HT-29 (cell line): Measurements from ENCODE around the gene ALDH1A2. TPM values are rescaled to one million over a fixed set of nuclear protein-coding genes. Genes with fewer than 3 reads are reported as not detected.

Experiments used
- DNase-seq: peaks from one replicate; pipeline ENCODE4 v3.0.0-alpha.2; 2015; ENCODE audit warnings: low spot score
- total RNA-seq: library from RNA; depleted of rRNA; stranded (reverse); fragments of >200 nt; shearing (Covaris generic); gene quantifications from 2 replicates; pipeline ENCODE4 v1.2.3, GENCODE V29; 2014

The ALDH1A2 gene
- total RNA-seq, 1 experiment from 2014 or later: 0.25 TPM

- DNase-seq: no peak
Observed at GRCh38 chr15:57945616-57946015, 119.9 kb downstream of the ALDH1A2 start.

- no peak for DNase-seq
Observed at GRCh38 chr15:57943754-57944420, 121.6 kb downstream of the ALDH1A2 start.

GRCh38 chr15:57943171-57943570, 122.3 kb downstream of the ALDH1A2 start:
- DNase-seq: no peak

GRCh38 chr15:57941816-57942215, 123.7 kb downstream of the ALDH1A2 start:
- no peak for DNase-seq

GRCh38 chr15:57932348-57932747, 133.2 kb downstream of the ALDH1A2 start:
- DNase-seq: no peak

- DNase-seq: no peak
Observed at GRCh38 chr15:57931570-57931969, 133.9 kb downstream of the ALDH1A2 start.

- no peak for DNase-seq
Observed at GRCh38 chr15:57927091-57927631, 138.3 kb downstream of the ALDH1A2 start.

GRCh38 chr15:57925650-57926049, 139.9 kb downstream of the ALDH1A2 start:
- DNase-seq: no peak

- no peak for DNase-seq
Observed at GRCh38 chr15:57924598-57924997, 140.9 kb downstream of the ALDH1A2 start.

- DNase-seq: no peak
Observed at GRCh38 chr15:57923750-57924149, 141.8 kb downstream of the ALDH1A2 start.

- DNase-seq: no peak
Observed at GRCh38 chr15:57923306-57923705, 142.2 kb downstream of the ALDH1A2 start.

- DNase-seq: peak; percentile 19
Observed at GRCh38 chr15:57922776-57923175, 142.7 kb downstream of the ALDH1A2 start.

GRCh38 chr15:57921371-57921770, 144.1 kb downstream of the ALDH1A2 start:
- DNase-seq: no peak

- no peak for DNase-seq
Observed at GRCh38 chr15:57920911-57921310, 144.6 kb downstream of the ALDH1A2 start.

GRCh38 chr15:57919754-57920153, 145.8 kb downstream of the ALDH1A2 start:
- no peak for DNase-seq

GRCh38 chr15:57917998-57918397, 147.5 kb downstream of the ALDH1A2 start:
- DNase-seq: no peak

- DNase-seq: no peak
Observed at GRCh38 chr15:57916695-57917094, 148.8 kb downstream of the ALDH1A2 start.

GRCh38 chr15:57915827-57916531, 149.5 kb downstream of the ALDH1A2 start:
- DNase-seq: no peak

- peak; percentile 17 for DNase-seq
Observed at GRCh38 chr15:57914350-57915055, 151.0 kb downstream of the ALDH1A2 start.

GRCh38 chr15:57911247-57911646, 154.3 kb downstream of the ALDH1A2 start:
- DNase-seq: no peak

GRCh38 chr15:57910672-57911071, 154.8 kb downstream of the ALDH1A2 start:
- no peak for DNase-seq

GRCh38 chr15:57909388-57909787, 156.1 kb downstream of the ALDH1A2 start:
- no peak for DNase-seq
